GM12873 (cell line): ENCODE measurements around the gene METTL18.

Source experiments
- CTCF ChIP-seq: IDR thresholded peaks from 2 replicates; pipeline ENCODE4 v1.5.1; 2012; ENCODE audit warnings: low read depth, mild to moderate bottlenecking, moderate library complexity, low read length, control low read depth; ENCODE audit not compliant: insufficient read depth; ENCODE audit errors: missing control alignments

METTL18 gene

GRCh38 chr1:169802888-169803287 lies 8.2 kb upstream of the METTL18 start:
- no peak for TF ChIP-seq CTCF

- TF ChIP-seq CTCF = no peak
These were observed 2.6 kb upstream of the METTL18 start for GRCh38 chr1:169797281-169797680.

GRCh38 chr1:169796274-169796810 lies 1.6 kb upstream of the METTL18 start:
- TF ChIP-seq CTCF = no peak

- no peak for TF ChIP-seq CTCF
These were observed 980 bp upstream of the METTL18 start for GRCh38 chr1:169795687-169796086.

- TF ChIP-seq CTCF = no peak
These were observed 977 bp downstream of the METTL18 start for GRCh38 chr1:169793730-169794129.

GRCh38 chr1:169788402-169788801 lies 6.3 kb downstream of the METTL18 start:
- TF ChIP-seq CTCF = no peak

GRCh38 chr1:169786974-169787373 lies 7.7 kb downstream of the METTL18 start:
- no peak for TF ChIP-seq CTCF
